Lower leg skin (tissue), 3 donors: ENCODE results near the gene MTHFD1L.

ENCODE experiments used
- POLR2A ChIP-seq, 2 donors: fragments of 450-650 bp; IDR thresholded peaks; one replicate each; pipeline ENCODE4 v1.6.1; 2016 to 2017; ENCODE audit warnings: antibody characterized with exemption in 2 of 2, mild to moderate bottlenecking in 1 of 2, moderate library complexity in 1 of 2
- TF ChIP-seq, protein P1 (sequence below), 3 donors: fragments of 450-650 bp; IDR thresholded peaks; one replicate each; pipeline ENCODE4 v1.5.1; 2016; ENCODE audit warnings: antibody characterized with exemption in 3 of 3, mild to moderate bottlenecking in 3 of 3, moderate library complexity in 2 of 3

DNA sequence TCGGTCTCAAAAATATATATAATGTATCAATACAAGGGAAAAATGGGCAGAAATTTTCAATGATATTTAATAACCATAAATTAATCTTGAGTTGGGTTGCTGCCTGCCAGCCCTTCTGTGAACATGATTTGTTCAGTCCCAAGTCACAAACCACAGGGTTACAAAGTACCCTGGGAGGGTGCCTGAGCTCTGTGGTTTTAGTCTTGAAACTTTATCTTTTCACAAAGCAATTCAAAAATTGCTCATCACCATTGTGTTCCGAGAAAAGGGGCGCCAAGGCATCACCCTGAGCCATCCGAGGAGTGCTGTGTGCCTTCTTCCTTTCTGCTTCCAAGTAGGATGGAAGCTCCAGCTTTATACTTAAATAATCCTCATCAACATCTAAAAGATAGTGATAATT lies 232.7 kb downstream of the MTHFD1L start:
- TF ChIP-seq, protein P1, sequence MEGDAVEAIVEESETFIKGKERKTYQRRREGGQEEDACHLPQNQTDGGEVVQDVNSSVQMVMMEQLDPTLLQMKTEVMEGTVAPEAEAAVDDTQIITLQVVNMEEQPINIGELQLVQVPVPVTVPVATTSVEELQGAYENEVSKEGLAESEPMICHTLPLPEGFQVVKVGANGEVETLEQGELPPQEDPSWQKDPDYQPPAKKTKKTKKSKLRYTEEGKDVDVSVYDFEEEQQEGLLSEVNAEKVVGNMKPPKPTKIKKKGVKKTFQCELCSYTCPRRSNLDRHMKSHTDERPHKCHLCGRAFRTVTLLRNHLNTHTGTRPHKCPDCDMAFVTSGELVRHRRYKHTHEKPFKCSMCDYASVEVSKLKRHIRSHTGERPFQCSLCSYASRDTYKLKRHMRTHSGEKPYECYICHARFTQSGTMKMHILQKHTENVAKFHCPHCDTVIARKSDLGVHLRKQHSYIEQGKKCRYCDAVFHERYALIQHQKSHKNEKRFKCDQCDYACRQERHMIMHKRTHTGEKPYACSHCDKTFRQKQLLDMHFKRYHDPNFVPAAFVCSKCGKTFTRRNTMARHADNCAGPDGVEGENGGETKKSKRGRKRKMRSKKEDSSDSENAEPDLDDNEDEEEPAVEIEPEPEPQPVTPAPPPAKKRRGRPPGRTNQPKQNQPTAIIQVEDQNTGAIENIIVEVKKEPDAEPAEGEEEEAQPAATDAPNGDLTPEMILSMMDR (IDR thresholded peaks at IDR 0.05), result no peak
- no peak for TF ChIP-seq POLR2A (IDR thresholded peaks at IDR 0.05)
